BE2C (cell line): ENCODE results near the gene XRCC1.

Experiments used
- DNase-seq: peaks from one replicate; pipeline ENCODE4 v3.0.0-alpha.2; 2020
- H3K27me3 ChIP-seq: fragments of 250-450 bp; sonication (Bioruptor Pico); 2 replicates; pipeline ENCODE4 v1.5.1; 2020; ENCODE audit warnings: mild to moderate bottlenecking
- H3K36me3 ChIP-seq: fragments of 250-450 bp; sonication (Bioruptor Pico); 2 replicates; pipeline ENCODE4 v1.5.1; 2020; ENCODE audit warnings: mild to moderate bottlenecking
- H3K4me1 ChIP-seq: fragments of 250-450 bp; sonication (Bioruptor Pico); 2 replicates; pipeline ENCODE4 v1.5.1; 2020
- H3K4me3 ChIP-seq: 2 replicates; pipeline ENCODE4 v1.5.1; 2011; ENCODE audit warnings: low read depth, low read length
- H3K9me3 ChIP-seq: fragments of 250-450 bp; sonication (Bioruptor Pico); 2 replicates; pipeline ENCODE4 v1.5.1; 2020
- CTCF ChIP-seq: IDR thresholded peaks from 2 replicates; pipeline ENCODE4 v1.5.1; 2012; ENCODE audit warnings: mild to moderate bottlenecking, low read depth, low read length

The XRCC1 gene

GRCh38 chr19:43612374-43612773, 37.0 kb upstream of the XRCC1 start:
- no peaks in the 10 kb centered on the region for H3K27me3 ChIP-seq
- no peak for TF ChIP-seq CTCF
- no peaks in the 10 kb centered on the region for H3K4me1 ChIP-seq
- no peaks in the 10 kb centered on the region for H3K9me3 ChIP-seq
- no peak for DNase-seq
- H3K36me3 ChIP-seq: peaks cover 32% of the 10 kb centered on the region
- H3K4me3 ChIP-seq: no peak overlapping the region

GRCh38 chr19:43611788-43612187, 36.5 kb upstream of the XRCC1 start, which contains the start of gene SRRM5:
SRRM5 (plus strand) TSS chr19:43612088; CDS start chr19:43612122, 34 bp downstream.
- no peak for DNase-seq
- H3K36me3 ChIP-seq: peaks cover 36% of the 10 kb centered on the region
- no peaks in the 10 kb centered on the region for H3K9me3 ChIP-seq

GRCh38 chr19:43610493-43610892, 35.2 kb upstream of the XRCC1 start:
- Histone ChIP-seq H3K36me3 (peaks cover 41% of the 10 kb centered on the region), H3K4me3 (no peak overlapping the region), H3K27me3 (no peaks in the 10 kb centered on the region), H3K4me1 (no peaks in the 10 kb centered on the region), H3K9me3 (no peaks in the 10 kb centered on the region)
- no peak for TF ChIP-seq CTCF
- DNase-seq: no peak

More at GRCh38 chr19:43611788-43612187, 36.5 kb upstream of the XRCC1 start, which contains the start of gene SRRM5:
- Histone ChIP-seq H3K27me3 (no peaks in the 10 kb centered on the region), H3K4me3 (no peak within 1 kb of the TSS), H3K4me1 (no peaks in the 10 kb centered on the region)
- TF ChIP-seq CTCF: no peak

GRCh38 chr19:43609872-43610271, 34.5 kb upstream of the XRCC1 start:
- H3K4me1 ChIP-seq: no peaks in the 10 kb centered on the region
- no peak for DNase-seq
- no peak overlapping the region for H3K4me3 ChIP-seq
- TF ChIP-seq CTCF: no peak
- no peaks in the 10 kb centered on the region for H3K9me3 ChIP-seq
- no peaks in the 10 kb centered on the region for H3K27me3 ChIP-seq
- H3K36me3 ChIP-seq: peaks cover 41% of the 10 kb centered on the region

- no peak for TF ChIP-seq CTCF
- no peaks in the 10 kb centered on the region for H3K27me3 ChIP-seq
- H3K36me3 ChIP-seq: peaks cover 35% of the 10 kb centered on the region
- H3K4me3 ChIP-seq: no peak overlapping the region
- H3K9me3 ChIP-seq: no peaks in the 10 kb centered on the region
- no peak for DNase-seq
- H3K4me1 ChIP-seq: no peaks in the 10 kb centered on the region
Measured at GRCh38 chr19:43607238-43608205, 32.2 kb upstream of the XRCC1 start.

GRCh38 chr19:43606569-43607229, 31.4 kb upstream of the XRCC1 start:
- H3K4me3 ChIP-seq: no peak overlapping the region
- no peaks in the 10 kb centered on the region for H3K4me1 ChIP-seq
- DNase-seq: no peak
- no peaks in the 10 kb centered on the region for H3K9me3 ChIP-seq
- peaks cover 28% of the 10 kb centered on the region for H3K36me3 ChIP-seq
- H3K27me3 ChIP-seq: no peaks in the 10 kb centered on the region
- TF ChIP-seq CTCF: no peak
